Measurements from ENCODE around the gene ADAMTS1.

- no peak for TF ChIP-seq POLR2A (IDR thresholded peaks at IDR 0.05; ENCODE audit: low read depth, low read length)
- no peak for TF ChIP-seq POLR2AphosphoS5 (IDR thresholded peaks at IDR 0.05; ENCODE audit: low read depth, low read length)
Measured at GRCh38 chr21:26843933-26844257, 1.3 kb downstream of the ADAMTS1 start.

Measured in GM12892 (cell line).